Bronchial epithelial cell (primary cell): ENCODE data around the gene BLM. TPM values are rescaled to one million over a fixed set of nuclear protein-coding genes. Genes with fewer than 3 reads are reported as not detected.

ENCODE experiments used
- DNase-seq: peaks from one replicate; pipeline ENCODE4 v3.0.0-alpha.2; 2010; ENCODE audit warnings: low read depth
- FAIRE-seq: peaks from 2 replicates; lab custom pipeline; 2011; peaks lifted over from hg19 to GRCh38; lab: Jason Lieb, UNC
- H3K27me3 ChIP-seq: 2 replicates; pipeline ENCODE4 v1.5.1; 2011; ENCODE audit warnings: low read length; ENCODE audit not compliant: control insufficient read depth, insufficient read depth
- H3K36me3 ChIP-seq: 2 replicates; pipeline ENCODE4 v1.5.1; 2011; ENCODE audit warnings: low read length; ENCODE audit not compliant: control insufficient read depth, insufficient read depth
- H3K4me3 ChIP-seq: 2 replicates; pipeline ENCODE4 v1.5.1; 2011; ENCODE audit warnings: mild to moderate bottlenecking, low read depth, low read length, control low read depth
- CTCF ChIP-seq: IDR thresholded peaks from 2 replicates; pipeline ENCODE4 v1.5.1; 2011; ENCODE audit warnings: mild to moderate bottlenecking, moderate library complexity, low read length, control low read depth, inconsistent platforms; ENCODE audit not compliant: insufficient read depth, severe bottlenecking
- total RNA-seq: library from RNA; depleted of rRNA; stranded (reverse); fragments of >200 nt; gene quantifications from 2 replicates; pipeline ENCODE4 v1.2.1, GENCODE V29; 2014

The BLM gene
- total RNA-seq, 1 donor from 2014 or later, result 0.26 TPM

- FAIRE-seq, result no peak
- no peak for DNase-seq
- Histone ChIP-seq H3K4me3 (no peak overlapping the region), H3K36me3 (no peaks in the 10 kb centered on the region), H3K27me3 (no peaks in the 10 kb centered on the region)
- TF ChIP-seq CTCF, result no peak
Measured at GRCh38 chr15:90829126-90829525, 112.0 kb downstream of the BLM start.

DNA sequence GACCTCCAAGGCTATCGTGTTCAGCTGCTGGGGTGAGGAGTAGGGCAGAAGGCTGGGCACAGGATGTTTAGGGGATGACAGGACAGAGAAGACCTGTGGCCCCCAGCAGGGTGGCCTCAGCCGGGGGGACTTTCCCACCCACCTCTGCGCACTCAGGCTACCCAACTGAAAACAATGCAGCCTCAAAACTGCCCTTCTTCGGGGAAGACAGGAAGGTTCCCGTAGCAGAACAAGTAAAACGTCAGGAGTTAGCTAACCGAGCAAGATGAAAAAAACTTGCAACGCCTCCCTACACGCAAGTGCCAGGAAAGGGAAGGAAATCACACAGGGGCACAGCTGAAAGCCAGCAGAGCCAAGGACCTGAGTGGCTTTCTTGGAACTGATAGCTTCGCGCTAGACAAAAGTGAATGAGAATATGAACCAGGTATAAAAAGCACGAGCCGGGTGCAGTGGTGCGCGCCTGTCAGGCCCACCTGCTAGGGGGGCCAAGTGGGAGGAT is 112.8 kb downstream of the BLM start:
- H3K4me3 ChIP-seq, result no peak overlapping the region
- FAIRE-seq (no peak), DNase-seq (no peak)
- no peak for TF ChIP-seq CTCF
- H3K27me3 ChIP-seq, result no peaks in the 10 kb centered on the region
- no peaks in the 10 kb centered on the region for H3K36me3 ChIP-seq

DNA sequence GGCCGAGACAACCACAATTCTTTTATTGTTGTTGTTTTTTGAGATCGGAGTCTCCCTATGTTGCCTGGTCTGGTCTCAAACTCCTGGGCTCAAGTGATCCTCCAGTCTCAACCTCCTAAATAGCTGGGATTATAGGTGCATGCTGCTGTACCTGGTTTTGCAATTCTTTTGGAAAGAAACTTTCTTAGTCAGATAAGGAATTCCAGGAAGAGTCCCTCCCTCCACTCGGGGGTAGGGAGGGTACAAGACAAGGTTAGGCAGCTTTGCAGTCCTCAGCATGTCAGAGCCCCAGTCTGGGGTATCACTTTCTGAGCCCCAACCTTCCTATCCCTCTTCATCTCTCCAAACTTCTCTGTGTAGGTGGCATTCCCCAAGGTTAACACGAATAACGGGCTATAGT is 117.5 kb downstream of the BLM start:
- no peak for FAIRE-seq

GRCh38 chr15:90836296-90836871 is 119.2 kb downstream of the BLM start:
- no peak for TF ChIP-seq CTCF
- no peak for FAIRE-seq
- no peaks in the 10 kb centered on the region for H3K27me3 ChIP-seq
- peak; percentile 57 for DNase-seq
- H3K36me3 ChIP-seq, result no peaks in the 10 kb centered on the region
- H3K4me3 ChIP-seq, result no peak overlapping the region

More for the DNA sequence above, 117.5 kb downstream of the BLM start:
- no peak for DNase-seq
- H3K4me3 ChIP-seq, result no peak overlapping the region
- TF ChIP-seq CTCF, result no peak
- no peaks in the 10 kb centered on the region for H3K36me3 ChIP-seq
- no peaks in the 10 kb centered on the region for H3K27me3 ChIP-seq

DNA sequence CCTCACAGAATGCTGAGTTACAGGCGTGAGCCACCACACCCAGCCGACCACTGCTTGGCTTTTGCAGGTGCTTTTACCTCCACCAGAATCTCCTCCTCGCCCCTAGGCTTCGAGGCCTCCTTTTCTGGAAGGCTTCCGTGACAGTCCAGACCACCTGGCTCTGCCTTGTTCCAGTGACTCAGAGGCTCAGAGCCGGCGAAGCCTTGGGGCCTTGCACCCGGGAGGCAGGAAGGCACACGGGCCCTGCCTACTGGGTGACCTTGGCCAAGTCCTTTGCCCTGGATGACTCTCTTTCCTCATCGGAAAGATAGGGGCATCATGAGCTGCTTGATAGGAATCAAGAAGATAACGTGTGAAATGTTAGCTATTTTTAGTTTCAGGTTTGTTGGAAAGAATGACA is 119.9 kb downstream of the BLM start:
- DNase-seq (no peak), FAIRE-seq (no peak)
- Histone ChIP-seq H3K4me3 (no peak overlapping the region), H3K27me3 (no peaks in the 10 kb centered on the region), H3K36me3 (no peaks in the 10 kb centered on the region)
- no peak for TF ChIP-seq CTCF

DNA sequence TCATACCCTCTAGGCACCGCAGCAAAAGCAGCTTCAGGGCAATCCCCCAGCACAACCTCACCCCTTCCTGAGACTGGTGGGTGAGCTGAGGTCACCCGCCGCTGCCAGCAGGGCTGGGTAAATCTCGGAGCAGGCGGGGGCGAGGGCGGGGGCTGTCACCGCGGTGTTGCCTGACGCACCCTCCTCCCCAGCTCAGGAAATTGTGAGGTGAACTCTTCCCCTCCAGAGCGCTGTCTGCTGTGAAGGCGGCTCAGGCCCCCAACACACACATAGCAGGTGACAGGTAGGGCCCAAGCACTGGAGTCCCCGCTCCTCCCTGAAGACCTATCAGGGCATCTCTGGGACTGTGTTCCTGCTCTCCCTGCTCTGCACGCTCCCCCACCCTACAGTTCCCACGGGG is 121.0 kb downstream of the BLM start:
- Histone ChIP-seq H3K4me3 (no peak overlapping the region), H3K27me3 (no peaks in the 10 kb centered on the region), H3K36me3 (no peaks in the 10 kb centered on the region)
- no peak for TF ChIP-seq CTCF
- FAIRE-seq (no peak), DNase-seq (no peak)
